SK-N-MC (cell line): ENCODE results near the gene PIAS4.

Experiments
- EZH2 ChIP-seq: fragments of 200-600 bp; sonication (generic); IDR thresholded peaks from one replicate; pipeline ENCODE4 v1.6.1; 2017; ENCODE audit warnings: antibody characterized with exemption
- FOXP2 ChIP-seq: optimal IDR thresholded peaks from 2 replicates; pipeline ENCODE3; 2011; ENCODE audit warnings: mild to moderate bottlenecking, moderate library complexity; ENCODE audit not compliant: insufficient read depth; ENCODE audit errors: extremely low read length, control extremely low read depth
- POLR2AphosphoS5 ChIP-seq: IDR thresholded peaks from 2 replicates; pipeline ENCODE4 v1.6.1; 2012; ENCODE audit warnings: mild to moderate bottlenecking, low read depth, low read length, borderline replicate concordance

DNA sequence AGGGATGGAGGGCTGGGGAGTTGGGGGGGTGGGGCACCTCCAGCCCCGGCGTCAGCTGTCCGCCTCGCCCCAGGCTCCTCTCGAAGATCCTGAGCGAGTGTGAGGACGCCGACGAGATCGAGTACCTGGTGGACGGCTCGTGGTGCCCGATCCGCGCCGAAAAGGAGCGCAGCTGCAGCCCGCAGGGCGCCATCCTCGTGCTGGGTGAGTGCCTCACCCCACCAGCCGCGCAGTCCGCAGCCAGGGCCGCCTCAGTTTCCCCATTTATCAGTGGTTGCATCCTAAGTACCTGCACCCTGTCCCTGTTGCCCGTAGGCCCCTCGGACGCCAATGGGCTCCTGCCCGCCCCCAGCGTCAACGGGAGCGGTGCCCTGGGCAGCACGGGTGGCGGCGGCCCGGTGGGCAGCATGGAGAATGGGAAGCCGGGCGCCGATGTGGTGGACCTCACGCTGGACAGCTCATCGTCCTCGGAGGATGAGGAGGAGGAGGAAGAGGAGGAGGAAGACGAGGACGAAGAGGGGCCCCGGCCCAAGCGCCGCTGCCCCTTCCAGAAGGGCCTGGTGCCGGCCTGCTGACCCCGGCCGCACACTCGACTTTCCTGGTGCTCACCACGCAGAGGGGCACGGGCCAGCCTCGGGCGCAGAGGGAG, 29.9 kb downstream of the PIAS4 start:
- no peak for TF ChIP-seq POLR2AphosphoS5
- TF ChIP-seq EZH2 = no peak
- TF ChIP-seq FOXP2 = no peak
